H7 (cell line): ENCODE data around the gene PCK2. TPM values are rescaled to one million over a fixed set of nuclear protein-coding genes. Genes with fewer than 3 reads are reported as not detected.
A peak's percentile ranks its signal among the peaks of the same experiment; 100 is the strongest.
"Not testable (repeated sequence)": the region's sequence is repeated elsewhere in the genome, so short reads cannot be mapped to it uniquely, and the experiment has no call there.

Source experiments
- DNase-seq: peaks from one replicate; pipeline ENCODE4 v3.0.0; 2012
- H3K27me3 ChIP-seq: 2 replicates; pipeline ENCODE4 v1.6.0; 2011; ENCODE audit warnings: mild to moderate bottlenecking, low read length; ENCODE audit not compliant: control insufficient read depth, insufficient read depth
- H3K36me3 ChIP-seq: replicated peaks from 2 replicates; pipeline ENCODE4 v1.5.1; 2011; ENCODE audit warnings: low read length; ENCODE audit not compliant: control insufficient read depth, insufficient read depth
- H3K4me3 ChIP-seq: 2 replicates; pipeline ENCODE4 v1.5.1; 2011; ENCODE audit warnings: low read depth, mild to moderate bottlenecking, control low read depth, low read length, moderate library complexity; ENCODE audit not compliant: insufficient read depth
- total RNA-seq: library from RNA; depleted of rRNA; stranded (reverse); fragments of >200 nt; shearing (Covaris generic); gene quantifications from 2 replicates; pipeline ENCODE4 v1.2.3, GENCODE V29; 2014; rRNA removed

PCK2 gene
- 73.7 and 80.1 TPM in 2 replicates for total RNA-seq

DNA sequence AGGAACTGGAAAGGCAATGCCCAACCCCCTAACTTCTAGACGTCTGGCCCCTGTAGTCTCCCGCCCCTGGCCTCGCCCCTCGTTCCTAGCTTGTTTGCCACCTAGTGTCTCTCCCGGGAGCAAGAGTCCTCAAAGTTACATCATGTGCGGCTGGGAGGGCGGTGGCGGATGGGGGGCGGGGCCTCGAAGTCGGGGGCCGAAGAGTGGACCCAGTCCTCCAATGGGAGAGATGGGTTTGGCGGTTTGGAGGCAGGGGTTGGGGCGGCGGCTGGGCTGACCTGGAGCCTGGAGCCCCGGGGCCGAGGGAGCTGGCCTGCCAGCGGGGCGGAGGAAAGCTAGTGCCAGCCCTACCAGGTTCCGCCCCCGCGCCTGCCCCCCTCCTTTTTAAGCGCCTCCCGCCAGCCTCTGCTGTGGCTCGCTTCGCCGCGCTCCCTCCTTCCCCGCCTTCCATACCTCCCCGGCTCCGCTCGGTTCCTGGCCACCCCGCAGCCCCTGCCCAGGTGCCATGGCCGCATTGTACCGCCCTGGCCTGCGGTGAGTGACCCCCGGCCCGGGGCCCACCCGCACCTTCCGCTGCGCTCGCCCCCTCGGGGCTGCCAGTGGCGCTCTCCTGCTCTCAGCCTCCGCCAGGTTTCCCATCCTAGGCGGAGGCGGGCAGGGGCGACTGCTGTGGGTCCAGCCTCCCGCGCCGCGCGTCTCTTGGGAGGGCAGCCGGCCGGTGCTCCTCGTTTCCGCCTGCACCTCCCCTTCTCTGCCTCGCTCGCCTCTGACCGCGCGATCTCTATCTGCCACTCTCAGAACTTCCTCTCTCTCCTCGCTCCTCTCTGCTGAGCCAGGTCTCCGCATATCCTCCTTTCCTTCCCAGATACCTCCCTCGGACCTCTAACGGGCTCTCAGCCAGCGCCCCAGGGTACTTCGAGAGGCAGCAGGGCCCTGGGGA is at the start of gene PCK2:
PCK2 (plus strand) TSS at position 411 of the 940 bp plus-strand sequence; CDS start at position 506, 95 bp downstream.
- no peaks in the 10 kb centered on the region; the same call in 1 of the 2 replicates for H3K27me3 ChIP-seq

GRCh38 chr14:24049002-24049401 is 45.1 kb upstream of the PCK2 start:
- H3K27me3 ChIP-seq, H3K36me3 ChIP-seq, DNase-seq, H3K4me3 ChIP-seq: not testable (repeated sequence)

More for the DNA sequence above, at the start of gene PCK2:
- peak; percentile 100 for DNase-seq
- H3K36me3 ChIP-seq = peaks cover 24% of the 10 kb centered on the region
- H3K4me3 ChIP-seq = peak within 1 kb of the TSS; percentile 94

- DNase-seq = peak; percentile 19
- not testable (repeated sequence) for H3K27me3 ChIP-seq, H3K36me3 ChIP-seq, H3K4me3 ChIP-seq
Measured at GRCh38 chr14:24050753-24051152, 43.4 kb upstream of the PCK2 start.

- Histone ChIP-seq H3K36me3 (no peaks in the 10 kb centered on the region; the same call in 1 of the 2 replicates), H3K27me3 (peaks cover 3% of the 10 kb centered on the region; the same call in 1 of the 2 replicates), H3K4me3 (peak overlapping the region; percentile 84)
- peak; percentile 75 for DNase-seq
Measured at GRCh38 chr14:24051176-24051788, 42.8 kb upstream of the PCK2 start.

- Histone ChIP-seq H3K4me3 (peak within 1 kb of the TSS; percentile 84), H3K36me3 (no peaks in the 10 kb centered on the region; the same call in 1 of the 2 replicates), H3K27me3 (peaks cover 3% of the 10 kb centered on the region; the same call in 1 of the 2 replicates)
- DNase-seq = peak; percentile 97
Measured at GRCh38 chr14:24051789-24052655, 42.1 kb upstream of the PCK2 start, which contains the start of gene CARMIL3. Gene CARMIL3 (plus strand): TSS chr14:24052009. CDS start chr14:24052154, 145 bp downstream.

DNA sequence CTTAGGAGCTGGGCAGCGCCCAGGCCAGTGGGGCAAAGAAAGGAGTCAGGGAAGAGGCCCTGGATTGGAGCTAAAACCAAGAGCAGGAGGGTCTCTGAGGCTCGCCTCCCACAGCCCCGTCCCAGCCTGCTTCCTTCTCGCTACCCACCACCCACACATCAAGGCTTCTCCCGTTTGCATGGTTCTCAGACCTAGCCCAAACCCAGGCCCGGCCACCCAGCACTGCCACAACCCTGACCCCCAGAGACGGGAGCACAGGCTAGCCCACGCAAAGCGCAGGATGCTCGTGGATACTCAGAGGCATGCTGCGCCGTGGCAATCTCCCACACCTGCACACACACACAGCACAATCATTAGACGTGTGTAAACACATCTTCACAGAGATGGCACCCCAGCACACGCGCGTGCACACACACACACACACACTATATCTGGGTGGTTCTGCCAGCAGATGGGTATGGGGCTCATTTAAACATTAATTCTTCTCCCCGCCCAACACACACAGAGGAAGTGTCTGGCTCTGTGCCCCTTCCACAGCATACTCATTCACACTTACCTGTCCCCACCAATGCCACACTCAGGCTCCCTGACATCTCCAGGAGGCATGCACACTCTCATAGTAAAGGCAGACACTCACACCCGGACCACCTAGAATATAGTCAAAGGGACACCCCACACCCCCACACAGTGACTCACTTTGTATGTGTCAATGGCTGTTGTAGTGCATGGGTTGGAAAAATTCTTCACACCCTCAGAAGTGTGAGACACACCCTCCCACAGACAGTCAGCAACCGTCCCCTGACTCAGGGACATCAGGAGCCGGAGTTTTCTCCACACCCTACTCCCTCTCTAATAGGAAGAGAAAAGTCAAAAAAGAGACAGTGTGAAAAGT is 41.2 kb upstream of the PCK2 start:
- peaks cover 3% of the 10 kb centered on the region; the same call in 1 of the 2 replicates for H3K27me3 ChIP-seq
- no peak overlapping the region for H3K4me3 ChIP-seq
- no peaks in the 10 kb centered on the region; the same call in 1 of the 2 replicates for H3K36me3 ChIP-seq
- DNase-seq = peak; percentile 24

GRCh38 chr14:24053548-24054323 is 40.4 kb upstream of the PCK2 start:
- DNase-seq = peak; percentile 22
- no peaks in the 10 kb centered on the region; the same call in 1 of the 2 replicates for H3K36me3 ChIP-seq
- no peak overlapping the region for H3K4me3 ChIP-seq
- peaks cover 3% of the 10 kb centered on the region; the same call in 1 of the 2 replicates for H3K27me3 ChIP-seq

DNA sequence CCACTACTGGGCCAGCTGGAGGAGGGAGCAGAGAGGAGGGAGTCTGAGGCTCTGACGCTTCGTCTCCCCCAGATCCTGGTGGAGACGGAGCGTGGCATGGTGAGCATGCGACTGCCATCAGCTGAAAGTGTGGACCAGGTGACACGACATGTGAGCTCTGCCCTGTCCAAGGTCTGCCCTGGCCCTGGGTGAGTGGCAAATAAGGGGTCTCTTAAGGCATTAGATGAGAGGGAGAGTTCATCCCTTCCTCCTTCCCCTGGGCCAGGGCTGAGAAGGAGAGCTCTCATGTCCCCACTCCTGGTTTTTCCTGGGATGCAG is 39.8 kb upstream of the PCK2 start:
- H3K27me3 ChIP-seq = peaks cover 3% of the 10 kb centered on the region; the same call in 1 of the 2 replicates
- H3K36me3 ChIP-seq = no peaks in the 10 kb centered on the region; the same call in 1 of the 2 replicates
- no peak overlapping the region for H3K4me3 ChIP-seq
- DNase-seq = peak; percentile 26

DNA sequence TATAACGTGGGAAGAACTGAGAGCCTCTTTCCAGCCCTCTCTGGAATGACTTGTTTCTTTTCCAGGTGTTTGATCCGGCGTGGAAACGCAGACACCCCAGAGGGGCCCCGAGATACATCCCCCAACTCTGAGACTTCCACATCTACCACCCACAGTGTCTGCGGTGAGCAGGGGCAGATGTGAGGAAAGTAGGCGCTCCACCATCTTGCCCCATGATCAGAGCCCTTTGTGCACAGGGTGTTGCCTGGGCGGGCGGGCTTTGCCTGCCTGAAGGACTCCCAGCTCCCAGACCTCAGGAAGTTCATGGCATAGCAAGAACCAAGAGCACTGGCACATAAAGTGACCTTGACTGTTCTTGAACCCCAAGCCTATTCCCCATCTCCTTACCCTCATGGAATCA is 39.5 kb upstream of the PCK2 start:
- H3K36me3 ChIP-seq = no peaks in the 10 kb centered on the region; the same call in 1 of the 2 replicates
- peaks cover 3% of the 10 kb centered on the region; the same call in 1 of the 2 replicates for H3K27me3 ChIP-seq
- no peak overlapping the region for H3K4me3 ChIP-seq
- no peak for DNase-seq

- no peak overlapping the region for H3K4me3 ChIP-seq
- H3K36me3 ChIP-seq = no peaks in the 10 kb centered on the region; the same call in 1 of the 2 replicates
- peaks cover 3% of the 10 kb centered on the region; the same call in 1 of the 2 replicates for H3K27me3 ChIP-seq
- peak; percentile 26 for DNase-seq
Measured at GRCh38 chr14:24055971-24056799, 37.9 kb upstream of the PCK2 start.

- peak; percentile 30 for DNase-seq
- H3K27me3 ChIP-seq = peaks cover 3% of the 10 kb centered on the region; the same call in 1 of the 2 replicates
- H3K4me3 ChIP-seq = no peak overlapping the region
- no peaks in the 10 kb centered on the region; the same call in 1 of the 2 replicates for H3K36me3 ChIP-seq
Measured at GRCh38 chr14:24056800-24057184, 37.3 kb upstream of the PCK2 start.

DNA sequence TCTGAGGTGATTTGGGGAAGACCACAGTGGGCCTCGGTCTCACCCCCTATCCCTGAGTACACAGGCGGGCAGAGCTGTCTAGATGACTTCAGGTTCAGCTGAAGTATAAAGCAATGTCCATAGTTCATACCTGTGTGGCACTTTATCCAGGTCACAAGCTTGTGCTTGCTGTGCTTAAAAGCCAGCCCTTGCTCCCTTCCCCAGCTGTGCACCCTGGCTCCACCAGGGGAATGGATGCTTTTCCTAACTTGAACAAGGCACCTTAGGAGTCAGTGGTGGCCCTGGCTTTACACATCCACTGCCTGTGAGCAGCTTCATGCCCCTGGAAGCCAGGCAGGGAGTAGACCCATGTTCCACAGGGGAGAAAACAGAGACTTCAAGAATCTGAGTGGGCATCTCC is 36.8 kb upstream of the PCK2 start:
- Histone ChIP-seq H3K36me3 (no peaks in the 10 kb centered on the region; the same call in 1 of the 2 replicates), H3K27me3 (no peaks in the 10 kb centered on the region; the same call in 1 of the 2 replicates), H3K4me3 (no peak overlapping the region)
- DNase-seq = no peak
